Rectal smooth muscle tissue (tissue), 1 donor: ENCODE results near the gene SLC30A10.
"Not testable (repeated sequence)": the region's sequence is repeated elsewhere in the genome, so short reads cannot be mapped to it uniquely, and the experiment has no call there.

Source experiments
- H3K27ac ChIP-seq: one replicate; pipeline ENCODE4 v1.7.0; 2013; ENCODE audit warnings: low read depth, low read length, inconsistent platforms
- H3K27me3 ChIP-seq: one replicate; pipeline ENCODE4 v1.7.0; 2013; ENCODE audit warnings: low read length; ENCODE audit not compliant: control insufficient read depth, insufficient read depth
- H3K36me3 ChIP-seq: one replicate; pipeline ENCODE4 v1.7.0; 2013; ENCODE audit warnings: low read length; ENCODE audit not compliant: control insufficient read depth, insufficient read depth
- H3K4me1 ChIP-seq: one replicate; pipeline ENCODE4 v1.7.0; 2013; ENCODE audit warnings: low read length; ENCODE audit not compliant: control insufficient read depth, insufficient read depth
- H3K4me3 ChIP-seq: one replicate; pipeline ENCODE4 v1.7.0; 2013; ENCODE audit warnings: low read length
- H3K9ac ChIP-seq: one replicate; pipeline ENCODE4 v1.7.0; 2013; ENCODE audit warnings: low read length

Gene SLC30A10

DNA sequence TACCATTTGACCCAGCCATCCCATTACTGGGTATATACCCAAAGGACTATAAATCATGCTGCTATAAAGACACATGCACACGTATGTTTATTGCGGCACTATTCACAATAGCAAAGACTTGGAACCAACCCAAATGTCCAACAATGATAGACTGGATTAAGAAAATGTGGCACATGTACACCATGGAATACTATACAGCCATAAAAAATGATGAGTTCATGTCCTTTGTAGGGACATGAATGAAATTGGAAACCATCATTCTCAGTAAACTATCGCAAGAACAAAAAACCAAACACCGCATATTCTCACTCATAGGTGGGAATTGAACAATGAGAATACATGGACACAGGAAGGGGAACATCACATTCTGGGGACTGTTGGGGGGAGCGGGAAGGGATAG is 20.9 kb upstream of the SLC30A10 start:
- not testable (repeated sequence) for H3K36me3 ChIP-seq, H3K9ac ChIP-seq, H3K27me3 ChIP-seq, H3K27ac ChIP-seq, H3K4me1 ChIP-seq, H3K4me3 ChIP-seq

DNA sequence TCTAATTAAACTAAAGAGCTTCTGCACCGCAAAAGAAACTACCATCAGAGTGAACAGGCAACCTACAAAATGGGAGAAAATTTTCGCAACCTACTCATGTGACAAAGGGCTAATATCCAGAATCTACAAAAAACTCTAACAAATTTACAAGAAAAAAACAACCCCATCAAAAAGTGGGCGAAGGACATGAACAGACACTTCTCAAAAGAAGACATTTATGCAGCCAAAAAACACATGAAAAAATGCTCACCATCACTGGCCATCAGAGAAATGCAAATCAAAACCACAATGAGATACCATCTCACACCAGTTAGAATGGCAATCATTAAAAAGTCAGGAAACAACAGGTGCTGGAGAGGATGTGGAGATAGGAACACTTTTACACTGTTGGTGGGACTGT is 20.4 kb upstream of the SLC30A10 start:
- H3K36me3 ChIP-seq, H3K9ac ChIP-seq, H3K4me1 ChIP-seq, H3K4me3 ChIP-seq, H3K27me3 ChIP-seq, H3K27ac ChIP-seq: not testable (repeated sequence)

DNA sequence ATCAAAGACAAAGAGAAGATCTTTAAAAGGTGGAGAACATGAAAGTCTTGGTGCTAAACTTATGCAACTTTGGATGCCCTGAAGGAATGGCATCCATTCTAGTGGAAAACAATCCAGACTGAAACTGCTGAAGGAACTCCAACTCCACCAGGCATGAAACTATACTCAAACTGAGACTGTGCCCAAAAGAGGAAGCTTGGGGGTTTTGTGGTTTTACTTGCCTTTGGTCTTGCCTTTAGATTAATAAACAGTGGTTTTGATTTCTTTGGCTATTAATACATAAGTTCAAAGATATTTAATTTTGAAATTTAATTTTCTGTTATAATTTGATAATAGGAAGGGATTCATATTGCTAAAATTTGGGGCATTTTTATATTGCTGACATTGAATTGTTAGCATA is 17.4 kb upstream of the SLC30A10 start:
- H3K4me1 ChIP-seq, result no peaks in the 10 kb centered on the region
- H3K36me3 ChIP-seq, result no peaks in the 10 kb centered on the region
- no peak overlapping the region for H3K9ac ChIP-seq
- no peaks in the 10 kb centered on the region for H3K27me3 ChIP-seq
- H3K27ac ChIP-seq, result no peak overlapping the region
- H3K4me3 ChIP-seq, result no peak overlapping the region

DNA sequence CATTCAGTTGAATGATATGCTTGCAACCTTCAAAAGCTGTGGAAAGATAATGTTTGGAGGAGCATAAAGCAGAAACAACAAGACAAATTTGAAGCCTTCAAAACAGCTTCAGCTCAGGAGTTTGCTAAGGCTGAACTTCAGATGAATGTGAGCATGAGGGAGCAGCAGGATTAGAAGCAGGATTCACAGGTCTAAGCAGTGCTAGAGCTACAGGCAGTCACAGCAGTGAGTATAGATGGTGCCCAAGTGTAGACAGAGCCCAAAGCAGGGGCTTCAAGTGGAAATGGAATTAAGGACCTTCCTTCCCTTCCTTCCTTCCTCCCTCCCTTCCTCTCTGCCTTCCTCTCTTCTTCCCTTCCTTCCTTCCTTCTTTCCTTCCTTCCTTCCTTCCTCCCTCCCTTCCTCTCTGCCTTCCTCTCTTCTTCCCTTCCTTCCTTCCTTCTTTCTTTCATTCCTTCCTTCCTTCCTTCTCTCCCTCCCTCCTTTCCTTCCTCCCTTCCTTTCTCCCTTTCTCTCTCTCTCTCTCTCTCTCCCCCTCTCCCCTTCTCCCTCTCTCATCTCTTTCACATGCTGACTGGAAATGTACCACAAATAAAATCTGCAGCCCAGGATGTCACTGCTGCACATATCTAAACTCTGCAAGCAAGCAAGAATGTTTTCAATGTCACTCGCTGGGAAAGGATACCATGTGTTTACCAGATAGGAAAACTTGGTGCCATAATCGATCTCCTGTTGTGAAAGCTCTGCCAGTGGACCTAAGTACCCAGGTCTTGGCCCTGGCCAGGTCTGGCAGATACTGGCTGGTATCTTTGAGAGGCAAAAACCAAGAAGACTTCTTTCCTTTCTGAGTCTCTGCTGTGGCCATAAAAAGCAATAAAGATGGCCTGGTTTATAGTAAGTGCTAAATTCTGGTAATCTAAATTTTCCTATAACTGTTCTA is 13.1 kb upstream of the SLC30A10 start:
- no peak overlapping the region for H3K9ac ChIP-seq
- no peak overlapping the region for H3K27ac ChIP-seq
- H3K4me3 ChIP-seq, result no peak overlapping the region
- no peaks in the 10 kb centered on the region for H3K27me3 ChIP-seq
- no peaks in the 10 kb centered on the region for H3K36me3 ChIP-seq
- no peaks in the 10 kb centered on the region for H3K4me1 ChIP-seq

DNA sequence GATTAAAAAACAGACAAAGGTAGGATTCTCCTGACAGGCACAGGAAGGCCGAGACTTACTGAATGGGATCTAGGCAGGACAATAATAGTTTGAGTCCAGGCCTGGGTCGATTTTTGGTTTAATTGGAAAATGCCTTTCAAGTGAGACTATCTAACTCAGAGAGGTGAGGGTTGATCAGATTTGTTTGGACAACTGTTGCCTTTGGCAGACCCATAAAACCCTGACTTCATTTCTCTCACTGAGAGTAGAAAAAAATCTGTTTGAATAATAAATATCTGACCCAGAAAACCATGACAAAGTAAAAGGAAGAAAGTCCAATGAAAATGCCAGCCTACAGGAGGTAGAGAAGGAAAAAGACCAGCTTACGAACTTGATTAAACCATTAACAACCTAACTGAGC is 12.3 kb upstream of the SLC30A10 start:
- H3K27ac ChIP-seq, result no peak overlapping the region
- H3K9ac ChIP-seq, result no peak overlapping the region
- no peaks in the 10 kb centered on the region for H3K36me3 ChIP-seq
- no peak overlapping the region for H3K4me3 ChIP-seq
- no peaks in the 10 kb centered on the region for H3K4me1 ChIP-seq
- no peaks in the 10 kb centered on the region for H3K27me3 ChIP-seq

DNA sequence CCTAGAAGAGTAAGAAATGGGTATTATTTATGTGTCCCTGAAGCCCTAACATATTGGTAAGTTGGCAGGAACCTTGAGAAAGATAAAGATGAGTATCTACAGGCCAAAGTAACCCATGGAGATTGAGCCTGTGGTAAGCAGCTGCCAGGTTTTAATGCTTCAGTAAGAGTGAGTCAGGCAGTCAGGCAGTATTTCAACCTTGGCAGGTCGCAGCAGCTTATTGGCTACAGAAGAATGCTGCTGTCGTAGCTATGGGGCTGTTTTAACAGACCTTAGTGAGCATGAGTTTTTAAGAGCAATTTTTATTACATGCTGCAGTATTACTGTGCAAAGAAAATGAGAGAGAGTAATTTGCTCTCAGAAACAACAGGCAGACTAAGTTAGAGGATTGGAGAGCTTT is 10.3 kb upstream of the SLC30A10 start:
- H3K9ac ChIP-seq, result no peak overlapping the region

DNA sequence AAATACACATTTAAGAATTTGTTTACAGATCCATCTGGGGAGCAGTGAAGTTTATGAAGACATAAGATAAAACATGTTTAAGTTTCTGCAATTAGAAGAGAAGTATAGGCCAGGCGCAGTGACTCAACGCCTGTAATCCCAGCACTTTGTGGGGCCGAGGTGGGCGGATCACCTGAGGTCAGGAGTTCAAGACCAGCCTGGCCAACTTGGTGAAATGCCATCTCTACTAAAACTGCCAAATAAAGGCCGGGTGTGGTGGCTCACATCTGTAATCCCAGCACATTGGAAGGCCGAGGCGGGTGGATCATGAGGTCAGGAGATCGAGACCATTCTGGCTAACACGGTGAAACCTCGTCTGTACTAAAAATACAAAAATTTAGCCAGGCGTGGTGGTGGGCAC is 5.4 kb upstream of the SLC30A10 start:
- not testable (repeated sequence) for H3K27me3 ChIP-seq, H3K4me3 ChIP-seq, H3K27ac ChIP-seq, H3K9ac ChIP-seq, H3K4me1 ChIP-seq, H3K36me3 ChIP-seq

More for the DNA sequence above, 10.3 kb upstream of the SLC30A10 start:
- H3K27ac ChIP-seq, result no peak overlapping the region
- no peaks in the 10 kb centered on the region for H3K36me3 ChIP-seq
- no peaks in the 10 kb centered on the region for H3K4me1 ChIP-seq
- H3K4me3 ChIP-seq, result no peak overlapping the region
- H3K27me3 ChIP-seq, result no peaks in the 10 kb centered on the region

DNA sequence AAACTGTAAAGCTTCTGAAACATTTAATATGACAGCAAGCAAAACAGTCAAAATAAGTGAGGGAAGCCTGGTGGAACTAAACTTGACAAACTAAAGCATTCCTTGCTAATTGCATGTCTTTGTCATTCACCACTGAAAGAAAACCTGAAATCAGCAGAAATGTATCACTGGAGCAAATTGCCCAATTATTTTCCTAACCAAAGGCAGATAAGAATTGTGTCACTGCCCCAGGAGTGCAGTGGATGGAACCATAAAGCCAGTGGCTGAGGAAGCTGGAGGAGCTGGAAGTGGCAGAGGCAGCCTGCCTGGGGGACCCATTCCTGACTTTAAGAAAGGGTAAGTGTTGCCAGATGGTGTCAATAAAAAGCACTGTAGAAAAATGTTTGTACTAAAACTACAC is 2.7 kb upstream of the SLC30A10 start:
- no peak overlapping the region for H3K9ac ChIP-seq
- no peaks in the 10 kb centered on the region for H3K4me1 ChIP-seq
- no peaks in the 10 kb centered on the region for H3K36me3 ChIP-seq
- no peak overlapping the region for H3K4me3 ChIP-seq
- H3K27ac ChIP-seq, result no peak overlapping the region
- peaks cover 6% of the 10 kb centered on the region for H3K27me3 ChIP-seq

DNA sequence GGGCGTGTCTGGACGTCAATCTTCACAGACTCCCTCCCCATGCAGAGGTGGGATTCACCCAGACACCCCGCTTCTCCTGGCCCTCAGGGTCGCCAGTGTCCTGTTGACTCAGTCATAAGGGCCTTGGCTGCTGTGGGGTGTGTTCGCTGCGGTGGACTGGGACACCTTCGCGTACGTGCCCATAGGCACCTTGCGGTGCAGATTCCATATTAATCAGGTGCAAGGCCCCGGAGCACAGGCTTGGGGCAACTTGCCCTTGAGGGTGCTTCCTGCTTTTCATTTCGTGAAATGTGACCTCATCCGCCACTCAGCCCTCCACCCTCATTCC is 398 bp upstream of the SLC30A10 start:
- H3K27me3 ChIP-seq, result peaks cover 6% of the 10 kb centered on the region
- H3K36me3 ChIP-seq, result no peaks in the 10 kb centered on the region
- no peak overlapping the region for H3K27ac ChIP-seq
- no peaks in the 10 kb centered on the region for H3K4me1 ChIP-seq
- H3K4me3 ChIP-seq, result no peak overlapping the region
- H3K9ac ChIP-seq, result no peak overlapping the region

DNA sequence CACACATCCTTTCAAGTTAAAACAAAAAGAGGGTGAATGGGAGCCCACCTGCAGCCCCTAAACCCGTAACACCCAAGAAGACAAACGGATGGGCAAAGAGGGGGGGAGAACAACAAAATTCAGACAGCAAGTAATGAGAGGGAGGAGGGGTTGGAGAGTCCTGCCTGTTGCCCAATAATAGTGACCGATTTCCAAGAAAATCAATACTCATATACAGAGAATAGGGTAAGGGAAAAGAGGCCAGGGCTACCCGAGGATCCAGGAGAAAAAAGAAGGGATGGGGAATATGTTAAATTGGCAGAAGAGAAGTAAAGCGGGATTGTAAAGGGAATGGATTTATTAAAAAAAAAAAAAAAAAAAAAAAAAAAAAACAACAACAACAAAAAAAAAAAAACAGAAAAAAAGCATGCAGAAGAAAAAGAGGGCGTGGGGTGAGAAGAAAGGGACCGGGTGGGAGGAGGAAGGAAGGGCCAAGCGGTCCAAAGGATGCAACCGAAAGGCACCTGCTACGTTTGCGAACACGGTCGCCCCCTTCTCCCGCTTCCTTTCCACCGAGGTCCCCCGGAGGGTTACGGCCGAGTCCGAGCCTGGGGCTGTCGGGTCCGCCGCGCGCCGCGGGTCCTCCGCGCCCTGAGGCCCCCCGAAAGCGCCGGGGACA is 930 bp downstream of the SLC30A10 start:
- Histone ChIP-seq H3K27ac (no peak overlapping the region), H3K36me3 (no peaks in the 10 kb centered on the region), H3K9ac (no peak overlapping the region), H3K4me1 (no peaks in the 10 kb centered on the region), H3K4me3 (peak overlapping the region; percentile 58), H3K27me3 (peaks cover 6% of the 10 kb centered on the region)

DNA sequence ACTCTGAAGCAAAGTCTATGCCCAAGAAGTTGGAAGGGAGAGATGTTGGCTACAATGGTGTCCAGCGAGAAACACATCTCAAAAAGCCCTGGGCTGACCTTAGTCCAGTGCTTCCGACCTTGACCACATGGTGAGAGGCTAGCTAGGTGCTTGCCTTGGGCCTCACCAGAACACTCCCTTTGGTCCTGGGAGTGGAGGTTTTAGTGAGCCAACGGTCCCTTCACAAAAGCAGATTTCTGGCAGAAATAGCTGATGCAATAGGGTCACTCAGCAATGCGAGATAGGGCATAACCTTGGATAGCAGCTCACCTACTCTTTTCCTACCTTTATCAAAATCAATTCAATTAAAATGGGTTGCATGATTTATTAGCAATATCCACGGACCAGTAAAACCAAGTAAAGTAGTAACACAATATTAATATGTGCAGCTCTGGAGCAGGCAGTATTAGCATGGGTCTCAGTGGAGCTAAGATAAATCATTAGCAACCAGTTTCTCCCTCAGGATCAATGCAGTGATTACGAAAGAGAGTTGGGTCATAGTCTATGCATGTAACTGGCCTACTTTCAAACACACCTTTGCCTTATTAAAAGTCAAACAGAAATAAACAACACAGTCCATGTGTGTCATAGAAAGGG is 1.9 kb downstream of the SLC30A10 start:
- Histone ChIP-seq H3K4me3 (no peak overlapping the region), H3K27me3 (peaks cover 6% of the 10 kb centered on the region), H3K4me1 (no peaks in the 10 kb centered on the region), H3K9ac (no peak overlapping the region), H3K36me3 (no peaks in the 10 kb centered on the region), H3K27ac (no peak overlapping the region)

DNA sequence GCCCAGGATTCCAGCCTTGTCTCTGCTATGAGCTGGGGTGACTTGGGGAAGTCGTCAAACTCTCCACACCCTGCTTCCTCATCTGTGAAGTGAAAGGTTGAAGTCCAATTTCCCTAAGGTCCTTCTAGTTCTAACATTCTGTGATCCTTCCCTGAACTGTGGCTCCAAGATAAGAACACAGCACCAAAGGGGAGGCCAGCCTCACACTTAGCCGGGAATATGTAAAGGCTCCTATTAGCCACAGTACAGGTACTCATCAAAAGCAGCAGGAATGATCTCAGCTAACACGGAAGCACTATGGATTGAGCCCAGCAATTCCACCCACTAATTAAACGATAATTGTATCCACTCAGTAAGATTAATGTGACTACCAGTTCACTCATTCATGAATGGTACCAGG is 4.0 kb downstream of the SLC30A10 start:
- no peaks in the 10 kb centered on the region for H3K36me3 ChIP-seq
- no peak overlapping the region for H3K4me3 ChIP-seq
- H3K9ac ChIP-seq, result no peak overlapping the region
- H3K27me3 ChIP-seq, result peaks cover 6% of the 10 kb centered on the region
- no peak overlapping the region for H3K27ac ChIP-seq
- no peaks in the 10 kb centered on the region for H3K4me1 ChIP-seq
